ENCODE data around the gene MYO5A. TPM values are rescaled to one million over a fixed set of nuclear protein-coding genes. Genes with fewer than 3 reads are reported as not detected.

Gene MYO5A
- total RNA-seq, 4 donors from 2014 or later, result 10.3 to 26.0 (median 22.7) TPM

- H3K4me3 ChIP-seq, result no peak overlapping the region
- peak; percentile 47 to 73 for DNase-seq
- TF ChIP-seq CTCF (IDR thresholded peaks at IDR 0.05), result no peak
- peak in 1 of 2 donors; percentile 31 for TF ChIP-seq POLR2A (IDR thresholded peaks at IDR 0.05)
- no peaks in the 10 kb centered on the region for H3K9me3 ChIP-seq
- H3K36me3 ChIP-seq, result no peaks in the 10 kb centered on the region
- H3K27me3 ChIP-seq, result no peaks in the 10 kb centered on the region
- H3K4me1 ChIP-seq, result peaks cover 0 to 14% of the 10 kb centered on the region in 2 donors
- H3K27ac ChIP-seq, result peak overlapping the region; percentile 72 to 76
- intact Hi-C loops (cut with DNase I; ENCODE audit: low total_unique reads), result no loop called here
These were observed 267.0 kb downstream of the MYO5A start for GRCh38 chr15:52261498-52262242.

- Histone ChIP-seq H3K27me3 (no peaks in the 10 kb centered on the region), H3K27ac (peak overlapping the region; percentile 70 to 76), H3K4me1 (peaks cover 0 to 14% of the 10 kb centered on the region in 2 donors), H3K9me3 (no peaks in the 10 kb centered on the region), H3K36me3 (no peaks in the 10 kb centered on the region), H3K4me3 (no peak overlapping the region)
- no peak for DNase-seq
- intact Hi-C loops (cut with DNase I; ENCODE audit: low total_unique reads), result no loop called here
- TF ChIP-seq CTCF (IDR thresholded peaks at IDR 0.05) (no peak), POLR2A (IDR thresholded peaks at IDR 0.05) (no peak)
These were observed 267.7 kb downstream of the MYO5A start for GRCh38 chr15:52261026-52261425.

DNA sequence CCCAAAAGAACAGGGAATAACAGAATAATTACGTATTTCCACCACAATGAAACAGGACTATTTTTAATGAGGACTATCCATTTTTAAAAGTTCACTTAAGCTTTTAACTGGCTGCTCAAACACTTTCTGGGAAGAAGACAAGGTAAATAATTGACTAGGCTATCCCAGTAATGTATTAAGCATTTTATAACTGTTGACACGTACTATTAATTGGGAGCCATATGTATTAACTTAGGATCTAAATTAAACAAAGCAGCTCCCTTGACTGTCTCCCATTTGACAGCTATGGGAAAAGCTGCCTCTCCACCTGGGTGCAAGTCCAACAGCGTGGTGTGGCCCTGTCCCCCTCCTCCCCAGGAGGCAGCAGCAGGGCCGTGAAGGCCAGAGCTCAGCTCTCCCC is 269.2 kb downstream of the MYO5A start:
- intact Hi-C loops (cut with DNase I; ENCODE audit: low total_unique reads), result loop anchor here (5.0 kb wide), 1 partner anchor 478 kb away; no protein-coding TSS in a partner anchor
- H3K36me3 ChIP-seq, result no peaks in the 10 kb centered on the region
- peaks cover 0 to 14% of the 10 kb centered on the region in 2 donors for H3K4me1 ChIP-seq
- H3K27me3 ChIP-seq, result no peaks in the 10 kb centered on the region
- H3K27ac ChIP-seq, result no peak overlapping the region
- no peak overlapping the region for H3K4me3 ChIP-seq
- no peak for TF ChIP-seq CTCF (IDR thresholded peaks at IDR 0.05)
- TF ChIP-seq POLR2A (IDR thresholded peaks at IDR 0.05), result no peak
- no peaks in the 10 kb centered on the region for H3K9me3 ChIP-seq
- no peak for DNase-seq

DNA sequence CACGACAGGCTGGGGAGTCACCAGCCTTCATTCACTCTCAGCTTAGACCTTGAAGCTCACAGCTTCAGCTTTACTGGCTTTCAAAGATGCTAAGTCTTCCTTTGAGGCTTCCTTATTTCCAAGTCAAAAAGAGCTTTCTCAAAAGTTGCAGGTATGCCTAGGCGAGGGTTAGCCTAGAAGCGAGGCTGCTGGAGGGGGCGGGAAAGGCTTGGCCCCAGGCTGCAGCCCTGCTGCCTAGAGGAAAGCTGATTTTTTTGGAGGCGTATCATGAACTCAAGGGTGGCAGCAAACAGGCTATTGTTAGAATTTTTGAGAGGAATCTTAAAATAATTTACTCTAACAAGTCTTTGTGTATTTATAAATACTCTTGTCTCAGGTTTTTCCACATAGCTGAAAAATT is 270.2 kb downstream of the MYO5A start:
- Histone ChIP-seq H3K36me3 (no peaks in the 10 kb centered on the region), H3K4me1 (peaks cover 0 to 14% of the 10 kb centered on the region in 2 donors), H3K27me3 (no peaks in the 10 kb centered on the region), H3K4me3 (no peak overlapping the region), H3K9me3 (no peaks in the 10 kb centered on the region), H3K27ac (no peak overlapping the region)
- TF ChIP-seq POLR2A (IDR thresholded peaks at IDR 0.05) (no peak), CTCF (IDR thresholded peaks at IDR 0.05) (no peak)
- no peak for DNase-seq
- intact Hi-C loops (cut with DNase I; ENCODE audit: low total_unique reads), result loop anchor here (5.0 kb wide), 1 partner anchor 479 kb away; no protein-coding TSS in a partner anchor

- H3K27me3 ChIP-seq, result no peaks in the 10 kb centered on the region
- peaks cover 0 to 14% of the 10 kb centered on the region in 2 donors for H3K4me1 ChIP-seq
- intact Hi-C loops (cut with DNase I; ENCODE audit: low total_unique reads), result loop anchor here (5.0 kb wide), 1 partner anchor 480 kb away; no protein-coding TSS in a partner anchor
- no peak for DNase-seq
- H3K4me3 ChIP-seq, result no peak overlapping the region
- no peak overlapping the region for H3K27ac ChIP-seq
- H3K9me3 ChIP-seq, result no peaks in the 10 kb centered on the region
- H3K36me3 ChIP-seq, result no peaks in the 10 kb centered on the region
- TF ChIP-seq POLR2A (IDR thresholded peaks at IDR 0.05) (no peak), CTCF (IDR thresholded peaks at IDR 0.05) (no peak)
These were observed 271.0 kb downstream of the MYO5A start for GRCh38 chr15:52257734-52258062.
